ENCODE measurements around the gene SHISA8. TPM values are rescaled to one million over a fixed set of nuclear protein-coding genes. Genes with fewer than 3 reads are reported as not detected.
"Not testable (repeated sequence)": the region's sequence is repeated elsewhere in the genome, so short reads cannot be mapped to it uniquely, and the experiment has no call there.

SHISA8 gene
- total RNA-seq (2014; rRNA removed; shearing (Covaris generic)): not detected in 2 replicates

DNA sequence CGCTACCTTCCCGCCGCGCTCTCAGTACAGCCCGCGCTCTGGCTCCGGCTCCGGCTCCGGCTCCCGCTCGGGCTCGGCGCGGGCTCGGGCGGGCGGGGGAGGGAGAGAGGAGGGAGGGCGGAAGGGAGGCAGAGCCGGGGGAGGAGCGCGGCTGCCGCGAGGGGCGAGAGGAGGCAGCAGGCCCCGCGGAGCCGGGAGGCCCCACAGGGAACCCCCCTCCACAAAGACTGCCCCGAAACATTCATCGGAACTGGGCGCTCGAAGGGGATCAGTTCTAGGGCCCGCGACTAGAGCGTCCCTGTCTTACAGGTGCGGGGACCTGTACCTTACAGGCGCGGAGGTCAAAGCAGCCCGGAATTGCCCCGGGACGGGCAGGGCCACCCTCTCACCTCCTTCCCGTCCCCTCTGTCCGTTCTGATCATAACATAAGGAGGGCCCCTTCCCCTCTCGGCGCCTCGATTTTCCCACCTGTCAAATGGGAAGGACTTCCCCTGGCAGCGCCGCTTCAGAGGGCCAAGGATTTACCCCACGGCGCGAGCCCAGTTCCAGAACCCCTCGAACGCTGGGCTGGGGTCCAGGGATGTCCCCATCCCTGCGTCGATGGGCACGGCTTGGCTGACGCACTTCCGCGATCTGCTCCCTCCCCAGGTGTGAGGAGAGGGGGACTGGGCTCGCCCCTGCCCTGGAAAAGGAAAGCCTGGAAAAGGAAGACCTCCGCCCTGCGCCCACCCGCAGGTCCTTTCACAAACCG is at the start of gene SHISA8:
SHISA8 (minus strand) TSS at position 40 of the 751 bp plus-strand sequence. CDS start 407 bp downstream, outside the sequence.
- no peak for DNase-seq (ENCODE audit: low spot score)

- DNase-seq (ENCODE audit: low spot score): no peak
These were observed 49.2 kb upstream of the SHISA8 start for GRCh38 chr22:41964112-41964491.

GRCh38 chr22:41963453-41964111 is 48.7 kb upstream of the SHISA8 start:
- no peak for DNase-seq (ENCODE audit: low spot score)

- no peak for DNase-seq (ENCODE audit: low spot score)
These were observed 43.2 kb upstream of the SHISA8 start for GRCh38 chr22:41957941-41958556.

- DNase-seq (ENCODE audit: low spot score): no peak
These were observed 37.8 kb upstream of the SHISA8 start for GRCh38 chr22:41952713-41953112.

- DNase-seq (ENCODE audit: low spot score): no peak
These were observed 37.1 kb upstream of the SHISA8 start, which contains the start of gene SMIM45 for GRCh38 chr22:41951898-41952474. Gene SMIM45 (plus strand): TSS chr22:41952150.

DNA sequence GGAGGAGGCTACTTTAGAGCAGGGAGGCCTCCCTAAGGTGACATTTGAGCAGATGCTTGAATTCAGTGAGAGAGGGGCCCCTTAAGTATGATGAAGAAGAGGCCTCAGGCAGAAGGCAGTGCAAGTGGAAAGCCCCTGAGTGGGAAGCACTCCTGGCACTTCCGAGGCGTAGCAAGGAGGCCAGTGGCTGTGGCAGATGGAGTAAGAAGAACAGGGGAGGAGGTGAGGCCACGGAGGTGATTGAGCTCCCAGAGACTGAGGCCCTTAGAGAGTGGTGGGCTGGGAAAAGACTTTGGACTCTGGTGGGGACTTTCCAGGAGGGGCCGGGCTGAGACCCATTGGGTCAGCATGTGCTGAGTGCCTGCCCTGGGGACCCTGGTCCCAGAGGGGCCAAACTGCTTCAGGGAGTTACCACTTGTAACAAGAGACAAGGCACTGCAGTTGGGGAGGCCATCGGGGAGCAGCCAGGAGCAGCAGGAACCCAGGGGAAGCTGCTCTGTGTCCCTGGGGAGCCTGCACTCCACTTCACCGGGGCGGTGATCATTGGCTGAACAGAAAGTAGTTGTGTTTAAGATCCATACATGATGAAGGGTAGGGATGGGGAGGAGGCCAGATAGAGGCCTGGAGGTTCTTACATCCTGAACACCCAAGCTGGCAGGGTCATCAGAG is 34.6 kb upstream of the SHISA8 start:
- DNase-seq (ENCODE audit: low spot score): no peak

DNA sequence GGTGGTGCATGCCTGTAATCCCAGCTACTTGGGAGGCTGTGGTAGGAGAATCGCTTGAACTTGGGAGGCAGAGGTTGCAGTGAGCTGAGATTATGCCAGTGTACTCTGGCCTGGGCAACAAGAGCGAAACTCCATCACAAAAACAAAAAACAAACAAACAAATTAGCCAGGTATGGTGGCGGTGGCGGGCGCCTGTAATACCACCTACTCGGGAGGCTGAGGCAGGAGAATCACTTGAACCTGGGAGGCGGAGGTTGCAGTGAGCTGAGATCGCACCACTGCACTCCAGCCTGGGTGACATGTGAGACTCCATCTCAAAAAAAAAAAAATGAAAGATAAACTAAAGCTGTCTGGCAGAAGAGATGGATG is 34.0 kb upstream of the SHISA8 start:
- not testable (repeated sequence) for DNase-seq (ENCODE audit: low spot score)

DNA sequence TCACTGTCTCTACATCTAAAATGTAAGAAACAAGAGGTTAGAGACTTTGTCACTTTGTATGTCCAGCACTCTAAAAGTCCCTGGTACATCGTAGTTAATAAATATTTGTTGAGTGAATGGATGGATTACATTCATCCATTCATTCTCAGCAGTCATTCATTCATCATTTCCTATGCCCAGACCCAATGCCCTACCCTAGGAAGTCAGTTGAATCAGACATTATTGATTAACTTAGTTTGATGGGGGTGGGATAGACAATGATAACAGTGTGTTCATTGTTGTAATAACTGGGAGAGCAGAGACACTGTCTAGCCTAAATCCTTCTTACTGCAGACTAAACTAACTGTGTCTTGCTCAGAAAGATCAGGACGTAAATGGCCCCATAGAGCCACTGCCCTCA is 33.3 kb upstream of the SHISA8 start:
- no peak for DNase-seq (ENCODE audit: low spot score)

DNA sequence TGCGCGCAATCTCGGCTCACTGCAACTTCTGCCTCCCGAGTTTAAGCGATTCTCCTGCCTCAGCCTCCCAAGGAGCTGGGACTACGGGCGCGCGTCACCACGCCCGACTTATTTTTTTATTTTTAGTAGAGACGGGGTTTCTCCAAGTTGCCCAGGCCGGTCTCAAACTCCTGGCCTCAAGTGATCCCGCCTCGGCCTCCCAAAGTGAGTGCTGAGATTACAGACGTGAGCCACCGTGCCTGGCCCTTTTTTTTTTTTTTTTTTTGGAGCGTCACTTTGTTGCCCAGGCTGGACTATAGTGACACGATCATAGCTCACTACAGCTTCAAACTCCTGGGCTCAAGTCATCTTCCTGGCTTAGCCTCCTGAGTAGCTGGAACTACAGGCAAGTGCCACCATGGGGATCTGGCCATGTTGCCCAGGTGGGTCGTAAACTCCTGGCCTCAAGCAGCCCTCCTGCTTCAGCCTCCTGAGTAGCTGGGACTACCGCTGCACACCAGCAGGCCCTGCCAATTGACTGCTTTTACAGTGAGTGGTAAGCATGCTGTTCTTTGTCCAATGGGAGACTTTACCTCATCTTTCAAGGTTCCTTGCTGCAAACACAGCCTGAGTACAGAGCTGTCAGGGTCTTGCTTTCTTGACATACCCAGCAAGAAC is 32.7 kb upstream of the SHISA8 start:
- DNase-seq (ENCODE audit: low spot score): no peak

GRCh38 chr22:41946629-41947423 is 32.0 kb upstream of the SHISA8 start, which contains the start of gene CENPM:
Gene CENPM (minus strand): TSS chr22:41947152. CDS start chr22:41947076, 76 bp downstream.
- DNase-seq (ENCODE audit: low spot score): peak; percentile 92

DNA sequence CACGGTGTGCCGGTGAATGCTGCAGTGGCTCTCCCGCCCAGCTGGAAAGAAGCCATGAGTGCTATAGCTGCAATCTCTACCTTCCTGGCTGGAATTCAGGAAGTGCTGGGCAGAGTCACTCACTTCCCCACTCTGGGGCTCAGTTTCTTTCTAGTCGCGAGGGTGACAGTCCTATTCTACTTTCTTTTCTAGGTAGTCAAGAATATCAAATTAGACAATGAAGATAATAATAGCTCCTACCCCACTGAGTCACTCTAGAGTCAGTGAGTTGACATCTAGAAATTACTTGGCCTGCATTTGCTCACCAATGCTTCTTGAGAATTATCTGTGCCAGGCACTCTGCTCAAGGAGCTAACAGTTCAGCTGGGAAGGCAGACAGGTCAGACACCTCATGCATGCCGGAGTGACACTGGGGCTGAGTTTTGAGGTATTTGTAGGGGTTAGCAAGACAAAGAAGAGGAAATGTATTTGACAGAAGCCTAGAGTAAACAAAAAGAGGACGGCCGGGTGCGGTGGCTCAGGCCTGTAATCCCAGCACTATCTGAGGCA is 28.9 kb upstream of the SHISA8 start:
- peak; percentile 25 for DNase-seq (ENCODE audit: low spot score)

DNA sequence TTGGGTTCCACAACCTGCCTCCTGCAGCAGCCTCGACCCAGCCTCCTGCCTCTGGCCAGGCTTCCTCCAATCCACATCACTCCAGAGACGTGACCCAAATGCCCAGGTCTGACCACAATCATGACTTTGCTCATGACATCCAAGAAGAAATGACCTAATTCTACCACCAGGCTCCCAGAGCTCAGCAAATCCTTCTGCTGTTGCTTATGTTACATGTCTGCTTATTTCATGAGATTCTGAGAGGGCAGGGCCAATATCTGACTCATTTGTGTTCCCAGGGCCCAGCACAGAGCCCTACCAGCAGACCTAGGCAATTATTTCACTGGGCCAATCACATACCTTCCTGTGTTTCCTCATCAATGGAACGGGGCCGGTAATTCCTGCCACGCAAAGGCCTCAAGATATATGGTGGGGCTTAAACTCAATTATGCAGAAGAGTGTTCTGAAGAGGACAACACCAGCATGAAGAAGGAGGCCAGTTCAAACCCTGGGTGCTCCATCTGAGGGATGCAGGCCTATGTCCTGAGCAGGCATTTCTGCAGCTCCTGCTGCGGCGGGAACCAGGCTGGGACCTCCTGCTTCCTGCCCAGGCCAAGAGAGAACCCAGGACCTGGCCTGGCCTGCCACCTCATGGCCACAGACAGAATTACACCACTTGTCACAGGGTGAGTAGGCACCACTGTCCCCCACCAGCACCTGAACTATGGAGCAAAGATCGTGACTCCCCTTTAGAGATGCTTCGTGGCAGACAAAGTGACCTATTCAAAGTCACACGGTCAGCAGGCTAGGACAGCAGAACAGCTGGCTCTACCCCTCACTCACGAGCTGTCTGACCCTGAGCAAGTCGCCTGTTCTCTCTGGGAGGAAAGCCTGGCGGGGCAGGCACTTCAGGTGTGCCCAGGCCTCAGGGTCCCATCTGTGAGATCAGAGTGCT is 26.2 kb upstream of the SHISA8 start:
- DNase-seq (ENCODE audit: low spot score): peak; percentile 72

GRCh38 chr22:41939981-41940831 is 25.3 kb upstream of the SHISA8 start:
- peak; percentile 67 for DNase-seq (ENCODE audit: low spot score)

DNA sequence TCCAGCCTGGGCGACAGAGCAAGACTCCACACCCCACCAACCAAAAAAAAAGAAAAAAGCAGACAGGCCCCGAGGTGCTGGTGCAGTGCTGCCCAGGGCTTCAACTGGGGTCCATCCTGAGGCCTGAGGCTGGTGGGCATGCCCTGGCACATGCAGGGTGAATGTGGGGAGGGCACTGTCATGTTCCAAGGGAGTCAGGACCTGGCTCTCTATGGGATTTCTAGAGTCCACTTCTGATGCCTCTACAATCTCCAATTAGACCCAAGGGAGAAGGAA is 22.0 kb upstream of the SHISA8 start:
- no peak for DNase-seq (ENCODE audit: low spot score)

DNA sequence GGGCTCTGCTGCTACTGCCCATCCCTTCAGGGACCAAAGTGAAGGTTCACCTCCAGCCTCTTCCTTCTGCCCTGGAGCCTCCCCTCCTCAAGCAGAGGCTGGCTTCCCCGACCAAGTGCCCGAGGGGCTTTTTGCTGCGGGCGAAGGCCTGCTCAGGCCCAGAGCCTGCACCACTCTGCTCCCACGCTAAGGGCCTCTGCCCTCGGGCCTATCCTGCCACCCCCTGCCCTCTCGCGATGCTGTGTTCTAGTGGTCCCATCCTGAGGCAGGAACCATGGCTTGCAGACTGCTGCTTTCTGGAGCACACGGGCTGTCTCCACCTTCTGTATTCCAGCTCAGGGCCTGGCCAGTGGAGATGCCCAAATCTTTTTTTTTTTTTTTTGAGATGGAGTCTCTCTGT is 20.6 kb upstream of the SHISA8 start:
- DNase-seq (ENCODE audit: low spot score): no peak

DNA sequence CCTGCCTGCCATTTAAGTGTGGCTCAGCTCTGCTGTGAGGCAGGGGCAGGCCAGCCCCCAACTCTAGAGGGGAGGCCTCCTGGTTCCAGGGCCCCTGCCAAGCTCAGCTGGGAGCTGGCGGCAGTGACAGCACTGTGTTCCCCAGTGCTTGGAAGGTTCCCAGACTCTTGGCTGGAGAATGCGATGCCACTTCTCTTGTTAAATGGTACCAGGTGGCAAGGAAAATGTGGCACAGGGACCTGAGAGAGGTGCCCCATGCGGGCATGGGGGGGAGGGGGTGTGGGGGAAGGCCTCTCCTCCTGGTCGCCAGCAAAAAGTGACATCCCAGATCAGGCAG is 20.1 kb upstream of the SHISA8 start:
- no peak for DNase-seq (ENCODE audit: low spot score)

- no peak for DNase-seq (ENCODE audit: low spot score)
These were observed 19.6 kb upstream of the SHISA8 start for GRCh38 chr22:41934284-41935014.
